EL (cell line): Measurements from ENCODE around the gene CD7.

ENCODE experiments used
- DNase-seq: peaks from one replicate; pipeline ENCODE4 v3.0.0-alpha.2; 2016

CD7 gene

DNA sequence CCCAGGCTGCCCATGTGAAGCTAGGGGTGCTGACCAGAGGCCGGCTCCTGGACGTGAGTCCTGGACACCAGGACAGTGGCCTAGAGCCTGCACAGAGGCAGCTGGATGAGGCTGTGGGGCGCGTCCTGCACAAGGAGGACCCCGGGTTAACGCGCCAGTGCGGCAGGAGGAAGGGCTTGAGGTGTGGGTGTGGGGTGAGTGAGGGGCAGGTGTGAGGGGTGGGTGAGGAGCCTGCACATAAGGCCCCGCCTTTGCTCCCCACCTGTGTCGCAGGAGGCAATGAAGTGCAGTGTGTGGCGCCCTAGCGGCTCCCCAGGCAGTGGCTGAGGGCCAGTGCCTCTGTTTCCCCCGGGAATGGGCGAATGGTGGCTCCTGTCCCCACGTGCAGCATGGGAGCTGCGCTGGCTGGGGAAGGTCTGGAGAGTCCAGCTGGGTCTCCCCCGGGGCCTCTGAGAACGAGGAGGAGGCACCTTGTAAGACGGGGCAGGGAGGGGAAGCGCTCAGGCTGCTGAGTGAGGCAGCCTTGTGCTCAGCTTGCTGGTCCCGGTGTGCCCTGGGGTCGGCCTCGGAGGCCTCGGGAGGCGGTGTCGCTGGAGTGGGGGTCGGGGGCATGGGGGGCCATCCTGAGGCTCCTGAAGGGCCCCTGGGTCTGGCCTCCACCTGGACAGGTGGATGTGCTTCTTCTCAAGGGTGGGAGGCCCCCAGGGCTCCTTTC, 3.2 kb downstream of the CD7 start:
- no peak for DNase-seq

DNA sequence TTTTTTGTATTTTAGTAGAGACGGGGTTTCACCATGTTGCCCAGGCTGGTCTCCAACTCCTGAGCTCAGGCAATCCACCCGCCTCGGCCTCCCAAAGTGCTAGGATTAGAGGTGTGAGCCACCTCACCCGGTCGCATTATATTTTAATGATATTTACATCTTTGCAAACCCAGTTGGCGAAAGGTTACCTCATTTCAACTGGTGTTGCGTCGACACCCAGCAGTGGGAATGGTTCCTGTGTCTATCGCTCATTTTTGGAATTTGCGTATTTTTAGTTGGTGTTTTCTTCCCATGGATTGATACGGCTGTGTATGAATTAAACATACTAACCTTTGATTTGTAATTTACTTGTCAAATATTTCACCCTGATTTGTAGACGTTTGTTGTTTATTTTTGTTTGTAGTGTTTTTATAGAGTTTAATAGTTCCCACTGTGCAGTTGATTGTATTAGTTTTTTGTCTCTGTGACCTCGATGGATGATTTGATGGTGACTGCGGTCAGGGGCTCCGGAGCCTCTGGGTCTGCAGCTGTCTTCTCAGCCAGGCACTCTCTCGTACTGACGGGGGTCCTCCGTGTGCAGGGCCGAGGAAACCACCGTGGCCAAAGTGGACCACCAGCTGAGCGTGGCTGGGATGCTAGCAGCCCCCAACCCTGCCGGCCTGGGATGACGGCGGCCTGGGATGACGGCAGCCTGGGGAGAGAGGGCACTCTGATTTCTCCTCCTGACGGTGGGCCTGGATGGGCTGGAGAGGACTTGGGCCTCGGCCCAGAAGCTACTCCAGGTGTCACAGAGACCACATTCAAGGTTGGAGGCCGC, 4.0 kb downstream of the CD7 start:
- DNase-seq: no peak

DNA sequence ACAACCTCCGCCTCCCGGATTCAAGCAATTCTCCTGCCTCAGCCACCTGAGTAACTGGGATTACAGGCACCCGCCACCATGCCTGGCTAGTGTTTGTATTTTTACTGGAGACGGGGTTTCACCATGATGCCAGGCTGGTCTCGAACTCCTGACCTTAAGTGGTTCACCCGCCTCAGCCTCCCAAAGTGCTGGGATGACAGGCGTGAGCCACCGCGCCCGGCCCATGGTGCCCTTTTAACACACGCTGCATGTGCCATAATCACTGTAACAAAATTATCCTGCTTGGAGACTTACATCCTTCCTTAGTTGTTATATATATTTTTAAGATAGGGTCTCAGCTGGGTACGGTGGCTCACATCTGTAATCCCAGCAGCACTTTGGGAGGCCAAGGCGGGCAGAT, 5.4 kb downstream of the CD7 start:
- no peak for DNase-seq

DNA sequence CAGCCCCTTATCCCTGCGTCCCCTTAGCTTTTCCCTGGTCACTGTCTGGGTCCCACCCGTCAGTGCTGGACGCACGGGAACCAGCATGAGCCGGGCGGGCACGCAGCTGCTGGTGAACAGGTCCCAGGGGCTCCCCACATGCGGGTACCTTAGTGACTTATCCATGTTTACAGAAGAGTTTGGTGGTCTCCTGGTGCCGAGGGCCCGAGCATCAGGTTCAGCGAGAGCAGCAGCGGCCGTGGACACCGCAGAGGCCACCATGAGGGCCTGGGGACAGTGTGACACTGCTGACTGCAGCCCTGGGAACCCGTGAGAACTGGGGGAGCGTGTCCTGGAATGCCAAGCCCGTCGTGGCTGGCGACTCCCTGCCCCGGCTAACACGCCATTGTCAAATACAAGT, 6.5 kb downstream of the CD7 start:
- no peak for DNase-seq

DNA sequence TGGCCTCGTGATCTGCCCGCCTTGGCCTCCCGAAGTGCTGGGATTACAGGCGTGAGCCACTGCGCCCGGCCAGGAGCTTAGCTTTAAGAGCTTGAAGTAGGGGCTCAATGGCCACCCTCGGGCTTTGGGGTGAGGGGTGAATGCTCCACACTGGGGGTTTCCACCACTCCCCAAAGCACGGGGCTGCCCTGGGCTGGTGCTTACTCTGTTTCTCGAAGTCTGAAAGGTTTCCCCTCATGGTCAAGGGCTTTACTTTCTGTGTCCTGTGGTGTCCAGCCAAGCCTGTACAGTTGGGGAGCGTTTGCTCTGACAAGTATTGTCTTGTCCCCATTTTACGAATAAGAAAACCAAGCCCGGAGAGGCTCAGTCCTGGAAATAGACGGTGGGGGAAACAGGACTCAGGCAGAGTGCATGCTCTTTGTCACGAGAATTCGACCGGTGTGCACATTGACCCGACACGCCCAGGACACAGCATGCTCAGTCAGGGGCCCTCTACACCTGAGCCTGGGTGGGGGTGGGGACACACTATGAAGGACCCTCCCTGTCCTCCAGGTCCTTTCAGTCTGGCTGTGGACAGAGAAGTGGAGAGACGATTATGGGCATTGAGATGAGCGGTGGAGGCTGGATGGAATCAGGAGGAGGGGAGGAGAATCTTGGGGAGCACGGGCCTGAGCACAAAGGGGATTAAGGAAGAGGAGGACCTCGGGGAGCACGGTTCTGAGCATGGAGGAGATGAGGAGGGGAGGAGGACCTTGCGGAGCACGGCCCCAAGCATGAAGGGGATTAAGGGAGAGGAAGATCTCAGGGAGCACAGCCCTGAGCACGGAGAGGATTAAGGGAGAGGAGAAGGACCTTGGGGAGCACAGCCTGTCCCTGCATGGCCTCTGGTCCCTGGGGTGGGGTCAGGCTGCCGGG, 7.5 kb downstream of the CD7 start:
- no peak for DNase-seq

DNA sequence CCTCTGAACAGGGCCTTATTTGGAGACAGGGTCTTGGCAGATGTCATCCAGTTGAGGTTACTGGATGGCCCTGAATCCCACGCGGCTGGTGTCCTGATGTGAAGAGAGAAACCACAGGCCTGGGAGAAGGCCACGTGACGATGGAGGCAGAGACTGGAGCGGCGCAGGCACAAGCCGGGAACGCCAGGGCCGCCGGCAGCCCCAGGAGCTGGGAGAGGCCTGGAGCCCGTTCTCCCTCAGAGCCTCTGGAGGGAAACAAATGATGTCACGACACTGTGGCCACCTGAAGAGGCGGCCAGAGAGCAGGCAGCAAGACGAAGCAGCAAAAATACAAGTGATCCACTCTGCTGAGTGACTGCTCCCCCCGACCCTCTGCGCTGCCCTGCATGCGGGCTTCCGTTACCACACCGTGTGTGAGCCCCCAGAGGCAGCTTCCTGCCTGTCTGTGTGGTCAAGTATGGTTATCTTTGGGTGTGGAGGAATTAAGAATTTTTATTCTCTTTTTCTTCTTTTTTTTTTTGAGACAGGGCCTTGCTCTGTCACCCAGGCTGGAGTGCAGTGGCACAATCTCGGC, 11.6 kb downstream of the CD7 start:
- no peak for DNase-seq

DNA sequence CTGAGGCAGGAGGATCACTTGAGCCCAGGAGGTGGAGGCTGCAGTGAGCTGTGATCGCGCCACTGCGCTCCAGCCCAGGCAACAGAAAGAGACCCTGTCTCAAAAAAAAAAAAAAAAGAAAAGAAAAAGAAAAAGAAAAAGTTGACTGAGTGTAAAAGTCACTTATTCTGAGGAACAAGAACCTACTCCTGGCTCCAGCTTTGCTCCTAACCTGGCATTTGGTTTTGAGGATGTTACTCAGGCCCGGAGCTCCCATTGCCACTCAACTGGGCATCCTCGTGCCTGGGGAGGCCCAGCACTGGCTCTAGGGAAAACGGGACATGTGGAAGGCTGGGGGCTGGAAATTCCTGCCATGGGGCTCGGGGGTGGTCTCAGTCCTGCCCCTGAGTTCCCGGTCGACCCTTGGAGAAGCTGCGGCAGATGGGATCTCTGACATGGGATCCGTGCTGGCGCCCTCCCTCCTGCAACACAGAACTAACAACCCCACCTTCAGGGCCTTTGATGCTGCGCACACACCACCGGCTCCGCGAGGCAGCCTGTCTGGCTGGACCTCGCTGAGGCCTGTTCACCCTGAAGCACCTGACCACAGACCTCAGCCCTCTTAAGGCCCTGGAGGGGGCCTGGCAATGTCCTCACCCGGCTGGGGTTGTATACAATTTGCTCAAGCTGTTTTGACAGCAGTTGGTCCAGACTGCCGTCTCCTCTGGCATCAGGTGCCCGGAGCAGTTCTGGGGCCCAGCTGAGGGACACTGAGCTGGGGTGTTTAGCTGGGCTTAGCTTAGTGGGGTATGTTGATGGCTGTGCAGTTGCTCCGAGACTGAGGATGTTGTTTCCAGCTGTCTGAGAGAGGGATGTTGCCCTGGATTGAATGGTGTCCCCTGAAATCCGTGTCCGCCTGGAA, 12.3 kb downstream of the CD7 start:
- no peak for DNase-seq

DNA sequence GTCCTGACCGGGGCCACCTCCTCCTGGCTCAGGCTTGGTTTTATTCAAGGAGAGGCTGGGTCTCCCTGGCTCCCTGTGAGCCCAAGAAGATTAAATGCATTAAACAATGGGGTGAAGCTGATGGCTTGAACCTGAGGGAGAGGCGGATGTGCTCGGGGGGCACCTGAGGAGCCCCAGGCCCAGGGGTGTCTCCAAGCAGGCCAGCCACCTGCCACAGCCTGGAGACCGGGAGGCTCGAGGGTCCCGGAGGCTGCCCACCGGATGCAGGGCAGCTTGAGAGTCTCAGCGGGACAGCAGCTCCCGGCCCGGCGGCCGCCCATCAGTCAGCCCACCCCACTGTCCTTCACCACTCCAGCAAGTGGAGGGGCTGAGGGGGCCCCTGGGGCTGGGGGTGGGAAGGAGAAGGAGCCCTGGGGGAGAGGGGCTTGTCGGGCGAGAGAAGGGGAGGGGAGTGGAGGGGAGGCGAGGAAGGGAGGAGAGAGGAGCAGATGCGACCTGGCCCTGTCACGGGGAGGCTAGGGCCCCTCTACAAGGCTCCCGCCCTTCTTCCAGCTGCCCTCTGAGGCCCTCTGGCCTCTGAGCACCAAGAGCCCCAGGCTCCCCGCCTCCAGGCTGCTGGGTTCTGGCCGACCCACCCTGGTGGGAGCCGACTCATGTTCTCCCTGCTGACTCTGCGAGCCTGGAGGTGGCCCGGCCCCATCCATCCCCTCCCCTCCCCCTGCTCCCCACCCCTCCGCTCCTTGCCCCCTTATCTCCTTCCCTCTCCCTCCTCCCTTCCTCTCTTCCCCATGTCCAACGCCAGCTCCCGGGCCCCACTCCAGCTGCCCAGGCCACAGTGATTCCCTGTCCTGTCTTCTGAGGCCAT, 13.2 kb downstream of the CD7 start:
- no peak for DNase-seq

DNA sequence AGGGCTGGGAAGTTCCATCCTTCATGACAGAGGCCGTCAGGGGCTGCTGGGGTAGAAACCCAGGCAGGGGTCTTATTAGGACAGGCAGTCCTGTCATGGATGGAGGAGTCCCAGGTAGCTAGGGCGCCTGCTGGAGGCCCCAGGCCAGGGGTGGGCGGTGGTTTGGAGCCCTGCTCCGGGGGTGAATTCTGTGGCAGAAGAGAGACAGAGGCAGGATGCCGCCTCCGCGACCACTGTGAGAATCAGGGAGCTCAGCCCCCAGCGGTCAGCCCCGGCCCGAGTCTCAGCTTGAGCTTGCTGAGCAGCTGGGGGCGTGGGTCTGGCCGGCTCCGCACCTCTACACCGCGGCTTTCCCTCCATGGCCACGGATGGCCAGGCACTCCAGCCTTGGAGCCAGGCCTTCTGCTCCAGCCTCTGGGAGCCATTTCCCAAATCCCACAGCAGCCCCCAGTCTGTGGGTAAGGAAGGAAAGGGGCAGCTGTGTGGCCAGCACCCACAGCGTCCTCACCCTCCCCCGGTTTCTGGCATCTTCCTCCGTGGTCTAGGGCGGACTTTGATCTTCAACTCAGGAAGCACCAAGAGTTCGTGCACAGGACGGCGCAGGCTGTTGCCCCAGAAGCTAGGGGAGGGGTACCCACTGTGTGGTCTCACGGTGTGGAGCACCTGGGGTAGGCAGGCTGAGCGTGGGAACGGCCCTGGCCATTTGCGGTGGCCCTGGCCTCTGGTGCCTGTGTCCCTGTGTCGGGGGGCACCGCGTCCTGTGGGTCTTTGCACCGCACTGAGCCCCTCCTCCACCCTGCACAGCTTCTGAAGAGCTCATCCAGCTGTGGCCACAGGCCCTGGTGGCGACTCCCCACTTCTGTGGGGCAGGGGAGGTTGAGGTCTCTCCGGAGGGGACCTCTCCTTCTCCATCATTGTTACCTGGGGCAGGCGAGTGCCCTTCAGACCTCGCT, 14.1 kb downstream of the CD7 start:
- no peak for DNase-seq

DNA sequence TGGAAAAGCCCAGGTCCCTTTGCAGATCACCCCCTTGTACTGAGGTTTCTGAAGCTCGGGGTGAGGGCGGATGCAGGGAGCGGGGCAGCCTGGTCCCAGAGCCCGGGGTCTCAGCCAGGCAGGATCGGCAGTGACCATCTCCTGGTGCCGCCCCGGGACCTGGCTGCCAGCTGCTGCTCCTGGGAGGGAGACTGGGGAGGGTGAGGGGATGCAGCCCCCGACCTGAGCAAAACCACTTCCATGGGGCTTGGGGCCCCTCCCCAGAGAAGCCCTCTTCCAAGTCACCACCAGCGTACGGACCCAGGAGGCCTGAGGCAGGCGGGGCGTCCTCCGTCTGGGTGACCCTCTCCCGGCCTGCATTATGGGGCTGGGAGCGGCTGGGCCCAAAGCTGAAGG, 14.8 kb downstream of the CD7 start:
- DNase-seq: no peak

DNA sequence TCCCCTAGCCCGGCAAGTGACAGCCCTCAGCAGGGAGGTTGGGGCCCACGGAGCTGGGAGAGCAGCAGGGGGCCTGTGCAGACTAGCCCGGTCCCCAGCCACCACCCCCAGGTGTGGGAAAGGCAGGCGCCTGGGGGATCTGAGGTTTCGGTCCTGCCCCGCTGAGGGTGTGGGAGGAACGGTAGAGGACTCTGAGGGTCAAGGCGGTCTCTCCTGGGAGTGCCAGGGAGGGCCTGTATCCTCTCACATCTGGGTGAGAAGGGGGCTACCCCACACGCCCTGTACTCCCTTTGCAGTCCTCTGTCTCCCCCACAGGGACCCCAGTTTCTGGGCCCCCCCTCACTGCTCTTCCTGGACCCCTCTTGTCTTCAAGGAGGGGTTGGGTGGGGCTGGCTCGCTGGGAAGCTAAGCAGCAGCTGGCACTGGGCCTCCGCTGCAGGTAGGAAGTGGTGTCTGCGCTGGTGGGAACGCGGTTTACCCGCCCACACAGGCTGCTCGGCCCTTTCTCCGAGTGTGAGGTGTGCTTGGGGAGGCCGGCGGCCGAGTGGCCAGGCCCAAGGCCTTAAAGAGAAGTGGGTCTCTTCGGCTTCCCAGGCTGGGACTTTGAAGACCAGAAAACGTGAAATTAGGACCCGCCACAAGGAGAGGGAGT, 15.4 kb downstream of the CD7 start:
- no peak for DNase-seq

DNA sequence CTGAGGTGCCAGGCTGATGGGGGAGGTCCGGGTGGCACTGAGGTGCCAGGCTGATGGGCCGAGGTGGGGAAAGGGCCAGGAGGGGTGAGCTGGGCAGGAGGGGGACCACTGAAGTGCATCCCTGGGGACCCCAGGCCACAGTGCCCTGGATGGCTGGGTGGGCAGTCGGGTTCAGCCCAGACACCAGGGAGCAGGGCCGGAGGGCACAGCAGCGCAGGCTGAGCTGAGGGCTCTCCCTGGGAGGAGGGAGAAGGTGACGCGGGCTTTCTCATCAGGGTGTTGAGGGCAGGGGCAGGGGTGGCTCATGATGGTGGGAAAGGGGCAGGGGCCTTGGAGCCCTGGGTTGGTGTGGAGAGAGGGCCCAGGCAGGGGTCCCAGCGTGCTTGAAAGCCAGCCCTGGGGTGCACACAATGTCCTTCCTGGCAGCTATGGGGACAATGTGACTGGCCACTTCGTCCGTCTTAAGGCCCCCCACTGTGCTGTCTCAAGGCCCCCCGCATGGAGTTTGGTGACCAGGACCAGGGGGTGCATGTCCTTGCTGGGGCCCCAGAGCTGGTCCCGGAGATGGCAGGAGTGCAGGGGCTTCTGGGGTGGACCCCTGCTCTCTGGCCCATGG, 16.0 kb downstream of the CD7 start:
- DNase-seq: no peak

DNA sequence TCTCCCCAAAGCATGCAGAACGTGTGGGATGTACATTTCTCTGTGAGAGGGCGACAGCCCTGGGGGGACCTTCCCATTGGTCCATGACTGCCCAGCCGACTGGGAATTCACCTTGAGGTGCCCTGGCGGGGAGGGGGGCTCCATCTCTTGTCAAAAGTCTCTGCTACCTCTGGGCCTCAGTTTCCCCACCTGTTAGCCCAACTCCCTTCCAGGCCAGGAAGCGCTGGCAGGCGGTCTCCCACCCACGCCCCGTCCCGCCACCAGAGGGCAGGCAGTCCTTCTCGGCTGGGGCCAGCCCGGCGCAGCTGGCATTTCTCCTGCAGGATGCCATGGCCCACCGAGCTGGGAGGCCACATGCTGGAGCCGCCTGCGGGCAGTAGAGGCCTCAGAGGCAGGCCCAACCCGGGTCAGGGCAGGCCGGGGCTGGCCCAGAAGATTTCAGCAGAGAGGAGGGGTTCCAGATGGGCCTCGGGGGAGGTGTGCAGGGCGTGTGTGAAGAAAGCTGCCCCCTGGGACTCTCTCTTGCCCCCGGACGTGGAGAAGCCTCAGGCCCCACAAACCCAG, 16.6 kb downstream of the CD7 start:
- peak; percentile 57 for DNase-seq

DNA sequence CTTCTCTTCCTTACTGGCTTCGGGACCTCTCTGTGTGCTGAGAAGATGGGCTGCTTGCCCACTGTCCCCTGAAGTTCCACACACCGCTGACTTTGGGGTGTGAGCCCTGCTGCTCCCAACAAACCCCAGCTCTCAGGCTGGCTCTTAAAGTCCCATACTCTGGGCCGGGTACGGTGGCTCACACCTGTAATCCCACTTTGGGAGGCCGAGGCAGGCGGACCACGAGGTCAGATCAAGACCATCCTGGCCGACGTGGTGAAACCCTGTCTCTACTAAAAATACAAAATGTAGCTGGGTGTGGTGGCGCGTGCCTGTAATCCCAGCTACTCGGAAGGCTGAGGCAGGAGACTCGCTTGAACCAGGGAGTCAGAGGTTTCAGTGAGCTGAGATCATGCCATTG, 17.2 kb downstream of the CD7 start:
- DNase-seq: no peak

DNA sequence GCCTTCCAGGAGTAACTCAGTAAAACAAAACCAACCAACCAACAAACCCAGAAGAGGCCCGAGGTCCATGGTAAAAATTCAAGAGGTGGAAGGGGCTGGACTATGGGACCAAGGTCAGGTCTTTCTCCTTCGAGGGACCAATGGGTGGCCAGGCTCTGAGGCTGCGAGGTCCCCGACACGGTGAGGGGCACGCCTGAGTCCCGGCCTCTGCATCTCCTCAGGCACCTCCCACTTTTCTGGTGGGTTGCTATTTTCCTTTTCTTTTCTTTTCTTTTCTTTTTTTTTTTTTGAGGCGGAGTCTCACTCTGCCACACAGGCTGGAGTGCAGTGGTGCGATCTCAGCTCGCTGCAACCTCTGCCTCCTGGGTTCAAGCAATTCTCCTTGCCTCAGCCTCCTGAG, 18.0 kb downstream of the CD7 start:
- DNase-seq: no peak

DNA sequence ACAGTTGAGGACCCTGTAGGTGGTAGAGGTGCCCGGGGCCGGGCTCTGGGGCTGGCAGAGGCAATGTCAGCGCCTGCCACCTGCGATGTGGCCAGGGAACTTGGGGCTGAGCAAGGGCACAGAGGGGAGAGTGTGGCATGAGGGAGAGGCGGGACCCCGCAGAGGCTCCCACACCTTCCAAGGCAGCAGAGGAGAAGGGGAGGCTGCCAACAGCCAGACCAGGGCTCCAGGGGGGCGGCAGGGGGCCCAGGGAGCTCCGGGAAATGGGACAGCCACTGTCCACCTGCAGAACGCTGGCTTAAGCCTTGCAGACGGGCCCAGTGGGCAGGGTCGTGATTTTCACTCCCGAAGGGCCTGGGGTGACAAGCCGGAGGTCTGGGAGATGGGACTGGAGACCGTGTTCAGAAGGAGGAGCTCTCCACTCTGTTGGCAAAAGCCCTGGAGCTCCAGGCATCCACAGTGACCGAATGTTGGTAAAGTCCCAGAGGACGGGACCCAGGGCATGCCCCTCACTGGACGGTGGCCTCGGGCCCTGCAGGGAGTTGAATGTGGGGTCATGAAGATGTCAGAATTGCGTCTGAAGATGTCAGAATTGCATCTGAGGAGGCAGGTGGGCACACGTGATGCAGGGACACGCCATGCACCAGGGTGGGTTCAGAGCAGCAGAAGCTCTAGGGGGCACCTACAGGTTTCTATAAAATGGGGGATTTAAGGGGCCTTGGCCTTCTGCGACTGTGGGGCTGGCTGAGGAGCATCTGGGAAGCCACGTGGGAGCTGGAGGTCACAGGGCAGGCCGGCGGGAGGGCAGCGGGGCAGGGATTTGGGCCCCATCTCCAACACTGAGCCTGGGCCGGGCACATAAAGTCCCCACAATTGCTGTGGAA, 18.6 kb downstream of the CD7 start:
- DNase-seq: no peak
